RWPE1 (cell line): Measurements from ENCODE around the gene SOX1.

ENCODE experiments used
- CTCF ChIA-PET: fragments of 350-600 bp; sonication (Branson Sonifier 250); formaldehyde crosslinking; extraction: SDS; loops from one replicate; lab custom pipeline; 2021; lab: Yijun Ruan, JAX
- POLR2A ChIA-PET: fragments of 400-600 bp; formaldehyde crosslinking; extraction: SDS; loops from one replicate; lab custom pipeline; 2020; ENCODE audit warnings: antibody characterized with exemption; ENCODE audit not compliant: low non-redundant PET; lab: Yijun Ruan, JAX
- DNase-seq: peaks from one replicate; pipeline ENCODE4 v3.0.0; 2012; ENCODE audit warnings: low spot score
- H3K27ac ChIP-seq: fragments of 450-650 bp; 2 replicates; pipeline ENCODE4 v1.5.1; 2017
- CTCF ChIP-seq: fragments of 450-650 bp; conservative IDR thresholded peaks from 2 replicates; pipeline ENCODE4 v1.5.1; 2017; ENCODE audit warnings: low read depth, mild to moderate bottlenecking

The SOX1 gene

GRCh38 chr13:112077729-112078128 is 10.8 kb downstream of the SOX1 start:
- CTCF ChIA-PET = interaction anchor here (1.2 kb wide), 1 partner anchor 366 kb away, joined by 4 read pairs; no protein-coding TSS in a partner anchor
- POLR2A ChIA-PET = no interaction called here
- no peak for DNase-seq
- H3K27ac ChIP-seq = no peak overlapping the region
- TF ChIP-seq CTCF = no peak

GRCh38 chr13:112078216-112078615 is 11.3 kb downstream of the SOX1 start:
- DNase-seq = no peak
- no peak for TF ChIP-seq CTCF
- POLR2A ChIA-PET = no interaction called here
- CTCF ChIA-PET = interaction anchor here (1.2 kb wide), 1 partner anchor 366 kb away, joined by 4 read pairs; no protein-coding TSS in a partner anchor
- no peak overlapping the region for H3K27ac ChIP-seq

- no peak for TF ChIP-seq CTCF
- no peak overlapping the region for H3K27ac ChIP-seq
- POLR2A ChIA-PET = no interaction called here
- DNase-seq = no peak
- CTCF ChIA-PET = no interaction called here
Measured at GRCh38 chr13:112078879-112079531, 12.1 kb downstream of the SOX1 start.

GRCh38 chr13:112079696-112080095 is 12.7 kb downstream of the SOX1 start:
- TF ChIP-seq CTCF = no peak
- DNase-seq = no peak
- no peak overlapping the region for H3K27ac ChIP-seq
- POLR2A ChIA-PET = interaction anchor here (0.6 kb wide), 1 partner anchor 30 kb away, joined by 3 read pairs; no protein-coding TSS in a partner anchor
- CTCF ChIA-PET = no interaction called here

- no peak for TF ChIP-seq CTCF
- ChIA-PET POLR2A (no interaction called here), CTCF (interaction anchor here (1.0 kb wide), 1 partner anchor 10 kb away, joined by 5 read pairs; no protein-coding TSS in a partner anchor)
- no peak overlapping the region for H3K27ac ChIP-seq
- no peak for DNase-seq
Measured at GRCh38 chr13:112083971-112084370, 17.0 kb downstream of the SOX1 start.

- DNase-seq = no peak
- ChIA-PET POLR2A (no interaction called here), CTCF (interaction anchor here (0.6 to 0.7 kb wide), 2 partner anchors 19 to 73 kb away, joined by 3 to 4 read pairs; no protein-coding TSS in a partner anchor)
- no peak for TF ChIP-seq CTCF
- H3K27ac ChIP-seq = no peak overlapping the region
Measured at GRCh38 chr13:112092453-112092852, 25.5 kb downstream of the SOX1 start.
